ENCODE results near the gene CMYA5.

DNA sequence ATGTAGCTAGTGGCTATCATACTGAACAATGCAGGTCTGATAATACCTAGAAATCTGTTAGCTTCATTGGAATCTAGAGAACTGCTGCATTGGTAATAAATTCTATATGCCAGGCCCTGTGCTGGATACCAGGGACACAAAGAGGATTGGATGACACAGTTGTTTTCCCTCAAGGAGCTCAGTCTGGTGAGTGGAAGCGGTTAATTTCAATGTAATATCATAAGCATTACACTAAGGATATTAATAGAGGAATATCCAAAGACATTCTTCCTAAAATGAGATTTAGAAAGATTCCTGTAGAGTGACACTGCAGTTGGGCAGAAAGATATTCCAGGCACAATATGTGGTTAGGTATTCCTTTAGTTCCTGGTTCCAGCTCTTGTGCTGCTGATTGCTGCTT, 5.9 kb downstream of the CMYA5 start:
- TF ChIP-seq EZH2 (IDR thresholded peaks at IDR 0.05) (no peak), FOXP2 (optimal IDR thresholded peaks at IDR 0.05; ENCODE audit: control extremely low read depth, extremely low read length, insufficient read depth) (no peak), POLR2AphosphoS5 (IDR thresholded peaks at IDR 0.05; ENCODE audit: borderline replicate concordance, low read depth, low read length) (no peak)

Measured in SK-N-MC (cell line).